Measurements from ENCODE around the gene USH1C. TPM values are rescaled to one million over a fixed set of nuclear protein-coding genes. Genes with fewer than 3 reads are reported as not detected.

The USH1C gene
- total RNA-seq, 1 donor from 2014 or later: 0.24 TPM

GRCh38 chr11:17528906-17529843, 15.0 kb downstream of the USH1C start:
- peaks cover 9% of the 10 kb centered on the region for H3F3A ChIP-seq (ENCODE audit: low read depth)
- H3K27ac ChIP-seq: no peak overlapping the region
- H3K36me3 ChIP-seq: no peaks in the 10 kb centered on the region
- H2AFZ ChIP-seq (replicated peaks): no peak overlapping the region
- peak overlapping the region; percentile 16 for H3K4me2 ChIP-seq
- no peaks in the 10 kb centered on the region for H3K27me3 ChIP-seq
- Mint-ChIP-seq H3K27me3 (ENCODE audit: insufficient read depth, low read depth) (peaks cover 5% of the 10 kb centered on the region), H3K4me3 (no peak overlapping the region), H3K36me3 (no peaks in the 10 kb centered on the region), H3K4me1 (peaks cover 25% of the 10 kb centered on the region), H3K9me3 (no peaks in the 10 kb centered on the region), H3K27ac (peak overlapping the region; percentile 10)
- peaks cover 10% of the 10 kb centered on the region for H3K4me1 ChIP-seq
- no peak for DNase-seq (ENCODE audit: low spot score)
- no peak overlapping the region for H3K4me3 ChIP-seq
- H3K79me2 ChIP-seq (ENCODE audit: low read depth): no peaks in the 10 kb centered on the region
- H3K9me3 ChIP-seq (ENCODE audit: low read depth): no peaks in the 10 kb centered on the region
- H3K9ac ChIP-seq: no peak overlapping the region
- TF ChIP-seq EZH2 (IDR thresholded peaks at IDR 0.05) (no peak), EZH2phosphoT487 (IDR thresholded peaks at IDR 0.05) (no peak)
- TF ChIP-seq, protein P1, sequence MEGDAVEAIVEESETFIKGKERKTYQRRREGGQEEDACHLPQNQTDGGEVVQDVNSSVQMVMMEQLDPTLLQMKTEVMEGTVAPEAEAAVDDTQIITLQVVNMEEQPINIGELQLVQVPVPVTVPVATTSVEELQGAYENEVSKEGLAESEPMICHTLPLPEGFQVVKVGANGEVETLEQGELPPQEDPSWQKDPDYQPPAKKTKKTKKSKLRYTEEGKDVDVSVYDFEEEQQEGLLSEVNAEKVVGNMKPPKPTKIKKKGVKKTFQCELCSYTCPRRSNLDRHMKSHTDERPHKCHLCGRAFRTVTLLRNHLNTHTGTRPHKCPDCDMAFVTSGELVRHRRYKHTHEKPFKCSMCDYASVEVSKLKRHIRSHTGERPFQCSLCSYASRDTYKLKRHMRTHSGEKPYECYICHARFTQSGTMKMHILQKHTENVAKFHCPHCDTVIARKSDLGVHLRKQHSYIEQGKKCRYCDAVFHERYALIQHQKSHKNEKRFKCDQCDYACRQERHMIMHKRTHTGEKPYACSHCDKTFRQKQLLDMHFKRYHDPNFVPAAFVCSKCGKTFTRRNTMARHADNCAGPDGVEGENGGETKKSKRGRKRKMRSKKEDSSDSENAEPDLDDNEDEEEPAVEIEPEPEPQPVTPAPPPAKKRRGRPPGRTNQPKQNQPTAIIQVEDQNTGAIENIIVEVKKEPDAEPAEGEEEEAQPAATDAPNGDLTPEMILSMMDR (IDR thresholded peaks at IDR 0.05): no peak
- H4K20me1 ChIP-seq (ENCODE audit: low read depth): no peaks in the 10 kb centered on the region

- TF ChIP-seq EZH2 (IDR thresholded peaks at IDR 0.05): no peak
- TF ChIP-seq, protein P1 (IDR thresholded peaks at IDR 0.05): peak; percentile 89
- Mint-ChIP-seq H3K36me3 (no peaks in the 10 kb centered on the region), H3K27ac (no peak overlapping the region), H3K4me1 (peaks cover 25% of the 10 kb centered on the region), H3K9me3 (no peaks in the 10 kb centered on the region), H3K27me3 (ENCODE audit: insufficient read depth, low read depth) (peaks cover 5% of the 10 kb centered on the region), H3K4me3 (no peak overlapping the region)
- H3K4me3 ChIP-seq: no peak overlapping the region
- no peak overlapping the region for H3K27ac ChIP-seq
- no peaks in the 10 kb centered on the region for H3K36me3 ChIP-seq
- no peaks in the 10 kb centered on the region for H3K79me2 ChIP-seq (ENCODE audit: low read depth)
- no peak overlapping the region for H3K4me2 ChIP-seq
- DNase-seq (ENCODE audit: low spot score): peak; percentile 83
- H3K9me3 ChIP-seq (ENCODE audit: low read depth): no peaks in the 10 kb centered on the region
- no peaks in the 10 kb centered on the region for H4K20me1 ChIP-seq (ENCODE audit: low read depth)
- H2AFZ ChIP-seq (replicated peaks): no peak overlapping the region
- H3K9ac ChIP-seq: no peak overlapping the region
- H3F3A ChIP-seq (ENCODE audit: low read depth): peaks cover 9% of the 10 kb centered on the region
- H3K27me3 ChIP-seq: no peaks in the 10 kb centered on the region
- H3K4me1 ChIP-seq: peaks cover 10% of the 10 kb centered on the region
Observed at GRCh38 chr11:17528181-17528691, 16.0 kb downstream of the USH1C start.

GRCh38 chr11:17527628-17527995, 16.6 kb downstream of the USH1C start:
- no peak for DNase-seq (ENCODE audit: low spot score)
- no peak overlapping the region for H3K27ac ChIP-seq
- H3F3A ChIP-seq (ENCODE audit: low read depth): peaks cover 9% of the 10 kb centered on the region
- Mint-ChIP-seq H3K27ac (no peak overlapping the region), H3K27me3 (ENCODE audit: insufficient read depth, low read depth) (peaks cover 5% of the 10 kb centered on the region), H3K4me3 (no peak overlapping the region), H3K9me3 (no peaks in the 10 kb centered on the region), H3K36me3 (no peaks in the 10 kb centered on the region), H3K4me1 (peaks cover 25% of the 10 kb centered on the region)
- no peaks in the 10 kb centered on the region for H3K79me2 ChIP-seq (ENCODE audit: low read depth)
- TF ChIP-seq EZH2phosphoT487 (IDR thresholded peaks at IDR 0.05): no peak
- TF ChIP-seq EZH2 (IDR thresholded peaks at IDR 0.05): no peak
- TF ChIP-seq, protein P1 (IDR thresholded peaks at IDR 0.05): no peak
- H2AFZ ChIP-seq (replicated peaks): no peak overlapping the region
- H3K4me3 ChIP-seq: no peak overlapping the region
- no peak overlapping the region for H3K4me2 ChIP-seq
- H4K20me1 ChIP-seq (ENCODE audit: low read depth): no peaks in the 10 kb centered on the region
- H3K4me1 ChIP-seq: peaks cover 10% of the 10 kb centered on the region
- H3K9ac ChIP-seq: no peak overlapping the region
- H3K27me3 ChIP-seq: no peaks in the 10 kb centered on the region
- no peaks in the 10 kb centered on the region for H3K36me3 ChIP-seq
- H3K9me3 ChIP-seq (ENCODE audit: low read depth): no peaks in the 10 kb centered on the region

Measured in neural progenitor cell (in vitro differentiated cells).